H1 (cell line): ENCODE results near the gene MFNG. TPM values are rescaled to one million over a fixed set of nuclear protein-coding genes. Genes with fewer than 3 reads are reported as not detected.

Source experiments
- CTCF ChIA-PET: fragments of 300-600 bp; sonication (Branson Sonifier 250); formaldehyde crosslinking; loops from one replicate; lab custom pipeline; 2021; ENCODE audit not compliant: partially characterized antibody; lab: Charles Lee
- POLR2A ChIA-PET: fragments of 300-600 bp; sonication (Branson Sonifier 250); formaldehyde crosslinking; loops from one replicate; lab custom pipeline; 2021; ENCODE audit warnings: inconsistent platforms; ENCODE audit not compliant: partially characterized antibody; lab: Charles Lee
- DNase-seq, 2 experiments: peaks; one replicate each; pipeline versions ENCODE4 v3.0.0 to v3.0.0-alpha.2; 2010 to 2022; ENCODE audit warnings: low spot score in 2 of 2, low read depth in 1 of 2, mixed read lengths in 1 of 2
- FAIRE-seq: peaks from 2 replicates; lab custom pipeline; 2011; peaks lifted over from hg19 to GRCh38; lab: Jason Lieb, UNC
- H2AFZ ChIP-seq: 2 replicates; pipeline ENCODE4 v1.8.1; 2012; ENCODE audit warnings: low read length, inconsistent platforms
- H2AK5ac ChIP-seq: 2 replicates; pipeline ENCODE4 v1.6.1; 2013; ENCODE audit warnings: low read depth, low read length
- H2BK120ac ChIP-seq: replicated peaks from 2 replicates; pipeline ENCODE3; 2013; ENCODE audit warnings: low read depth, low read length, inconsistent platforms
- H2BK12ac ChIP-seq: 2 replicates; pipeline ENCODE4 v1.6.1; 2013; ENCODE audit warnings: low read depth, low read length
- H2BK15ac ChIP-seq: 2 replicates; pipeline ENCODE4 v1.6.1; 2013; ENCODE audit warnings: low read length
- H2BK20ac ChIP-seq: 2 replicates; pipeline ENCODE4 v1.6.1; 2013; ENCODE audit warnings: low read length
- H2BK5ac ChIP-seq: 2 replicates; pipeline ENCODE4 v1.6.1; 2013; ENCODE audit warnings: low read depth, low read length
- H3K14ac ChIP-seq: 2 replicates; pipeline ENCODE4 v1.6.1; 2013; ENCODE audit warnings: inconsistent platforms; ENCODE audit not compliant: insufficient read length
- H3K18ac ChIP-seq: 2 replicates; pipeline ENCODE4 v1.6.1; 2013; ENCODE audit warnings: low read length; ENCODE audit errors: extremely low read depth
- H3K23ac ChIP-seq: 2 replicates; pipeline ENCODE4 v1.6.1; 2013; ENCODE audit warnings: inconsistent platforms; ENCODE audit not compliant: insufficient read length
- H3K23me2 ChIP-seq: 2 replicates; pipeline ENCODE4 v1.6.1; 2013; ENCODE audit warnings: low read depth, low read length
- H3K27ac ChIP-seq: 2 replicates; pipeline ENCODE4 v1.6.1; 2011; ENCODE audit warnings: low read depth, low read length, inconsistent platforms
- H3K27me3 ChIP-seq, 4 experiments: replicated peaks in 1 of 4; 1 replicate in 1 of 4; 2 replicates in 3 of 4; pipeline versions ENCODE4 v1.6.1 to v1.8.1; 2011 to 2013; ENCODE audit warnings: low read length in 3 of 4, mild to moderate bottlenecking in 3 of 4, inconsistent platforms in 2 of 4, mixed read lengths in 2 of 4, moderate library complexity in 1 of 4; ENCODE audit not compliant: control insufficient read depth in 3 of 4, insufficient read depth in 3 of 4; ENCODE audit errors: extremely low read depth in 1 of 4
- H3K36me3 ChIP-seq, 4 experiments: 2 replicates each; pipeline versions ENCODE4 v1.6.1 to v1.8.1; 2011 to 2013; ENCODE audit warnings: mild to moderate bottlenecking in 4 of 4, low read length in 3 of 4, moderate library complexity in 2 of 4, control low read depth in 1 of 4, inconsistent platforms in 1 of 4; ENCODE audit not compliant: insufficient read depth in 4 of 4, control insufficient read depth in 2 of 4
- H3K4ac ChIP-seq: replicated peaks from 2 replicates; pipeline ENCODE3; 2013; ENCODE audit warnings: low read length, low read depth, mixed read lengths, inconsistent platforms; ENCODE audit not compliant: insufficient read length
- H3K4me1 ChIP-seq, 4 experiments: replicated peaks in 1 of 4; 1 replicate in 1 of 4; 2 replicates in 3 of 4; pipeline versions ENCODE4 v1.6.1 to v1.8.1; 2011 to 2013; ENCODE audit warnings: low read length in 3 of 4, inconsistent platforms in 2 of 4, mixed read lengths in 1 of 4; ENCODE audit not compliant: insufficient read depth in 4 of 4, control insufficient read depth in 3 of 4
- H3K4me2 ChIP-seq, 2 experiments: 2 replicates each; pipeline versions ENCODE4 v1.6.1 to v1.8.1; 2011 to 2013; ENCODE audit warnings: low read depth in 2 of 2, low read length in 2 of 2, control low read depth in 1 of 2, inconsistent platforms in 1 of 2, mild to moderate bottlenecking in 1 of 2; ENCODE audit not compliant: insufficient read depth in 1 of 2
- H3K4me3 ChIP-seq, 4 experiments: fragments of 200-600, 300-600 bp in 1 of 4; sonication (generic), shearing (Covaris generic), sonication (Bioruptor Twin) in 1 of 4; 2 replicates each; pipeline versions ENCODE4 v1.5.1 to v1.8.1; 2011 to 2016; ENCODE audit warnings: low read length in 4 of 4, low read depth in 3 of 4, control low read depth in 2 of 4, inconsistent platforms in 2 of 4, mild to moderate bottlenecking in 2 of 4, mixed read lengths in 1 of 4, moderate library complexity in 1 of 4; ENCODE audit not compliant: insufficient read depth in 2 of 4; ENCODE audit errors: extremely low read depth in 1 of 4
- H3K56ac ChIP-seq: replicated peaks from 2 replicates; pipeline ENCODE3; 2013; ENCODE audit warnings: low read depth, mild to moderate bottlenecking, mixed read lengths, low read length, inconsistent platforms; ENCODE audit not compliant: insufficient read length
- H3K79me1 ChIP-seq: 2 replicates; pipeline ENCODE4 v1.6.1; 2013; ENCODE audit warnings: low read depth, low read length, control low read depth
- H3K79me2 ChIP-seq, 2 experiments: 2 replicates each; pipeline versions ENCODE4 v1.6.1 to v1.8.1; 2012 to 2013; ENCODE audit warnings: low read length in 2 of 2, mild to moderate bottlenecking in 2 of 2, inconsistent platforms in 1 of 2; ENCODE audit not compliant: insufficient read depth in 2 of 2, control insufficient read depth in 1 of 2
- H3K9ac ChIP-seq, 4 experiments: replicated peaks in 1 of 4; 1 replicate in 1 of 4; 2 replicates in 3 of 4; pipeline versions ENCODE4 v1.6.1 to v1.8.1; 2011 to 2013; ENCODE audit warnings: low read depth in 3 of 4, low read length in 3 of 4, control low read depth in 2 of 4, mild to moderate bottlenecking in 2 of 4, moderate library complexity in 2 of 4, inconsistent platforms in 1 of 4; ENCODE audit errors: extremely low read depth in 1 of 4
- H3K9me3 ChIP-seq, 2 experiments: 2 replicates each; pipeline versions ENCODE4 v1.6.1 to v1.8.1; 2012 to 2013; ENCODE audit warnings: mild to moderate bottlenecking in 2 of 2, moderate library complexity in 2 of 2, control low read depth in 1 of 2, inconsistent platforms in 1 of 2, low read depth in 1 of 2, low read length in 1 of 2, mixed read lengths in 1 of 2; ENCODE audit not compliant: insufficient read depth in 2 of 2
- H4K20me1 ChIP-seq, 2 experiments: replicated peaks in 1 of 2; 2 replicates each; pipeline versions ENCODE3 to v1.8.1; 2011 to 2013; ENCODE audit warnings: inconsistent platforms in 2 of 2, low read length in 2 of 2, mild to moderate bottlenecking in 1 of 2; ENCODE audit not compliant: insufficient read depth in 2 of 2, control insufficient read depth in 1 of 2
- H4K5ac ChIP-seq: 2 replicates; pipeline ENCODE4 v1.6.1; 2013; ENCODE audit warnings: low read length, low read depth, mixed read lengths, inconsistent platforms; ENCODE audit not compliant: insufficient read length
- H4K8ac ChIP-seq: 2 replicates; pipeline ENCODE4 v1.8.0; 2013; ENCODE audit warnings: mild to moderate bottlenecking, moderate library complexity, low read length, inconsistent platforms; ENCODE audit not compliant: insufficient read depth; ENCODE audit errors: extremely low read depth
- H4K91ac ChIP-seq: replicated peaks from 2 replicates; pipeline ENCODE3; 2013; ENCODE audit warnings: low read length, mixed read lengths, inconsistent platforms; ENCODE audit not compliant: insufficient read length
- CBX5 ChIP-seq: fragments of 300-800, 300-1000 bp; sonication (generic); IDR thresholded peaks from 2 replicates; pipeline ENCODE4 v1.7.1; 2016; ENCODE audit warnings: antibody characterized with exemption, low read length, low read depth
- EP300 ChIP-seq, 2 experiments: IDR thresholded peaks; 1 replicate in 1 of 2; 2 replicates in 1 of 2; pipeline ENCODE4 v1.6.1; 2011 to 2012; ENCODE audit warnings: low read depth in 2 of 2, low read length in 2 of 2, mild to moderate bottlenecking in 2 of 2, borderline replicate concordance in 1 of 2, inconsistent platforms in 1 of 2, moderate library complexity in 1 of 2
- JUND ChIP-seq: IDR thresholded peaks from 2 replicates; pipeline ENCODE4 v1.6.1; 2011; ENCODE audit warnings: mild to moderate bottlenecking, improper control_type of control experiment, low read length
- NRF1 ChIP-seq: IDR thresholded peaks from 2 replicates; pipeline ENCODE4 v1.6.1; 2011; ENCODE audit warnings: mild to moderate bottlenecking, low read depth, low read length, improper control_type of control experiment
- PHF8 ChIP-seq: fragments of 200-600 bp; sonication (generic); conservative IDR thresholded peaks from 2 replicates; pipeline ENCODE4 v1.7.1; 2012; ENCODE audit warnings: low read depth, mild to moderate bottlenecking, inconsistent platforms, low read length, moderate library complexity
- SP1 ChIP-seq: IDR thresholded peaks from 2 replicates; pipeline ENCODE4 v1.6.1; 2011; ENCODE audit warnings: low read depth, low read length
- TEAD4 ChIP-seq: IDR thresholded peaks from 2 replicates; pipeline ENCODE4 v1.6.1; 2012; ENCODE audit warnings: low read depth, low read length, inconsistent platforms, mixed read lengths
- WGBS, 2 experiments: shearing (Covaris generic) in 1 of 2; methylation state at CpG; one replicate each; pipeline versions ENCODE4 v1.1.6 to v1.1.7; 2013 to 2015; ENCODE audit warnings: low lambda C conversion rate in 2 of 2, mixed read lengths in 2 of 2, inconsistent platforms in 1 of 2, low coverage in 1 of 2, missing lambda C conversion rate in 1 of 2; ENCODE audit not compliant: insufficient replicate concordance in 2 of 2, insufficient coverage in 1 of 2, insufficient read length in 1 of 2; ENCODE audit errors: extremely low coverage in 1 of 2, missing lambda C conversion rate in 1 of 2; 5-methylcytosine and 5-hydroxymethylcytosine counted together
- polyA plus RNA-seq, 7 experiments: library from polyadenylated mRNA; depleted of rRNA in 3 of 7; stranded (reverse) in 5 of 7; unstranded in 2 of 7; fragments of >200 nt in 5 of 7; fragments of 200-250 nt in 2 of 7; gene quantifications; 1 replicate in 5 of 7; 2 replicates in 1 of 7; 4 replicates in 1 of 7; pipeline versions ENCODE4 v1.2.1 to v1.2.3, GENCODE V29; 2011 to 2013; ENCODE audit warnings: missing spikeins in 2 of 7, mixed read lengths in 2 of 7
- total RNA-seq: library from RNA; stranded (reverse); fragmentation: NEBNext Ultra II Directional; extraction: Animal tissue kit (Norgen Biotek cat#: 25700); gene quantifications from 2 replicates; pipeline ENCODE4 v1.2.1, GENCODE V29; 2021
- TF ChIP-seq, protein P1 (sequence below): IDR thresholded peaks from 2 replicates; pipeline ENCODE4 v1.6.1; 2012; ENCODE audit warnings: low read length, inconsistent platforms

The MFNG gene
- total and polyA plus RNA-seq, 2 of the 8 experiments (the other 6 are each of a cell fraction or from before 2014, with no cell fraction given), result 1.7 to 5.5 TPM

DNA sequence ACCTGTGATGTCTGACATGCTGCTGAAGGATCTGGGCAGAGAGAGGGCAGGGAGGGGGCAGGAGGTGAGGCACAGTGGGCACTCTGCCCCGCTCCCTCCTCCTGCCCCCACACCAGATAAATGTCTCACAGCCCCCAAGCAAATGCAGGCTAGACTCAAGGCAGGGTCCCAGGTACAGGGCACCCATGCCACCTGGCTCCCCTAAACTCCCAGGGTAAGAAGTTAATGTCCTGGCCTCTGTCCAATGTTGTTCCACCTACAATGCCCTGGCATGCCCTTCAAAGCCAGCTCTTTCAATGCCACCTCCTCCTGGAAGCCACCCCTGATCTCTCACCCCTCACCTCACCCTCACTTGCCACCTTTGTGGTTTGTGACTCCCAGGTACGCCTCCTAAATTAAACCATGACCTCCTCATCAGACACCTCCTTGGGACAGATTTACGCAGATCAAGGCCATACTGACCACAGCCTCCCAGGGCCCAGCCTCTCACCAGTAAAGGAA, 17.0 kb upstream of the MFNG start:
- no peaks in the 10 kb centered on the region for H3K23me2 ChIP-seq
- 92% methylated on average over 2 of the region's 3 CpGs; no CpG with 5 or more reads in 1 of the 2 experiments for WGBS, 2 experiments
- peak overlapping the region; percentile 18; the same call in 1 of the 2 replicates for H2BK20ac ChIP-seq
- no peak overlapping the region for H2BK15ac ChIP-seq
- no peak overlapping the region for H3K56ac ChIP-seq
- H4K8ac ChIP-seq, result no peak overlapping the region; the same call in 1 of the 2 replicates
- no peak overlapping the region for H4K91ac ChIP-seq
- FAIRE-seq, result no peak
- CTCF ChIA-PET, result interaction anchor here (1.1 to 7.3 kb wide), 2 partner anchors 10 to 44 kb away, joined by 3 to 45 read pairs; no protein-coding TSS in a partner anchor
- H3K23ac ChIP-seq, result no peak overlapping the region
- no peak overlapping the region for H2AFZ ChIP-seq
- no peak overlapping the region for H3K14ac ChIP-seq
- no peaks in the 10 kb centered on the region; a peak in 1 of 7 replicates for H3K27me3 ChIP-seq
- peaks cover 0 to 19% (median 9%) of the 10 kb centered on the region in 4 experiments; a peak in 5 of 7 replicates for H3K4me1 ChIP-seq
- H2BK12ac ChIP-seq, result no peak overlapping the region
- no peak overlapping the region for H3K27ac ChIP-seq
- POLR2A ChIA-PET, result no interaction called here
- no peak overlapping the region for H3K18ac ChIP-seq
- no peaks in the 10 kb centered on the region for H3K79me2 ChIP-seq
- H3K4me3 ChIP-seq, result no peak overlapping the region
- no peak overlapping the region for H3K4ac ChIP-seq
- DNase-seq, result no peak
- no peaks in the 10 kb centered on the region for H3K79me1 ChIP-seq
- H2BK5ac ChIP-seq, result no peak overlapping the region
- H3K36me3 ChIP-seq, result no peaks in the 10 kb centered on the region; a peak in 2 of 8 replicates
- no peak overlapping the region for H4K5ac ChIP-seq
- H3K9ac ChIP-seq, result no peak overlapping the region
- H3K9me3 ChIP-seq, result no peaks in the 10 kb centered on the region
- H2AK5ac ChIP-seq, result no peak overlapping the region
- H3K4me2 ChIP-seq, result no peak overlapping the region
- no peak overlapping the region for H2BK120ac ChIP-seq
- H4K20me1 ChIP-seq, result no peaks in the 10 kb centered on the region
- TF ChIP-seq CBX5 (no peak), PHF8 (no peak), JUND (no peak), SP1 (no peak), TEAD4 (no peak), EP300 (IDR thresholded peaks at IDR 0.05; ENCODE audit: borderline replicate concordance in 1 of 2, low read depth in 2 of 2, low read length in 2 of 2) (no peak), NRF1 (no peak)
- TF ChIP-seq, protein P1, sequence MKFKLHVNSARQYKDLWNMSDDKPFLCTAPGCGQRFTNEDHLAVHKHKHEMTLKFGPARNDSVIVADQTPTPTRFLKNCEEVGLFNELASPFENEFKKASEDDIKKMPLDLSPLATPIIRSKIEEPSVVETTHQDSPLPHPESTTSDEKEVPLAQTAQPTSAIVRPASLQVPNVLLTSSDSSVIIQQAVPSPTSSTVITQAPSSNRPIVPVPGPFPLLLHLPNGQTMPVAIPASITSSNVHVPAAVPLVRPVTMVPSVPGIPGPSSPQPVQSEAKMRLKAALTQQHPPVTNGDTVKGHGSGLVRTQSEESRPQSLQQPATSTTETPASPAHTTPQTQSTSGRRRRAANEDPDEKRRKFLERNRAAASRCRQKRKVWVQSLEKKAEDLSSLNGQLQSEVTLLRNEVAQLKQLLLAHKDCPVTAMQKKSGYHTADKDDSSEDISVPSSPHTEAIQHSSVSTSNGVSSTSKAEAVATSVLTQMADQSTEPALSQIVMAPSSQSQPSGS, result no peak
